Hematopoietic multipotent progenitor cell treated with erythropoietin and hydrocortisone succinate and interleukin-3 and kit ligand, for 4 days (in vitro differentiated cells): ENCODE results near the gene C17orf113.
A peak's percentile ranks its signal among the peaks of the same experiment; 100 is the strongest.

Source experiments
- DNase-seq: peaks from one replicate; pipeline ENCODE4 v3.0.0-alpha.2; 2015

C17orf113 gene

GRCh38 chr17:42050393-42051012 is at the start of gene C17orf113:
C17orf113 (minus strand) TSS chr17:42050601; CDS start chr17:42043376, 7,225 bp downstream.
- DNase-seq, result peak; percentile 81

GRCh38 chr17:42098730-42099399 is 48.5 kb upstream of the C17orf113 start:
- no peak for DNase-seq

GRCh38 chr17:42097691-42098631 is 47.6 kb upstream of the C17orf113 start, which contains the start of gene ZNF385C:
ZNF385C (minus strand) TSS chr17:42098473; CDS start chr17:42063056, 35,417 bp downstream.
- no peak for DNase-seq

DNA sequence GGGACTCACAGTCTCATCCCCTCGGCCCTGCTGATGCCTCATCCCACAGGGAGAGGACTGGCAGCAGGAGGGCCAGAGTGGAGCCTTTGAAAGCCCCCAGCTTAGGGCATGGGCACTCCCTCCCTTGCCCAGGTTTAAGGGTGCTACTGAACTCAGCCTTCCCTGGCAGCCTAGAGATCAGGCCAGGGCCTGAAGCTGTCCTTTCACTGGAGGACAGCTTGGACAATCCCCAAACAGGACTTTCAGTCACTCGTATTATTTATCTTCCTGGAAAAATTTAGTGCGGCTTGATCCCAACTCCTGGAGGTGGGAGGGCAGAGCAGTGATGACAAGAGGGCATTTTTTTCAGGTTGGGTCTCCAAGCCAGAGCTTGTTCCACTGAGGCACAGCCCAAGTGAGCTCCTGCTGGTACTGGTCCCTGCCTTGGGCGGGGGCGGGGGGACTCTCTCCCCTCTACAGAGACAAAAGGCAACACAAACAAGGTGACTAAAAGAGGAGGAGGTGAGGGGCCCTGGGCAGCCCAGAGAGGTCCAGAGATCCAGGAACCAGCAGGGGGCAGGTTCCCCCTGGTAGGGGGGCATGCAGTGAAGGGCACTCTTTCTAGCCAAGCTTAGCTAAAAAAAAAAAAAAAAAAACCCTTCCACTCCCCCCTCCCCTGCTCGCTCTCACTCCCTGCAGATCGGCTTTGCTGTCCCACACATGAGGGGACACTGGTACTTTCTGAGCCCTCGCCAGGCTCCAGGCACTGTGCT is 46.1 kb upstream of the C17orf113 start:
- DNase-seq, result no peak

GRCh38 chr17:42094375-42095069 is 44.1 kb upstream of the C17orf113 start:
- DNase-seq, result no peak

- DNase-seq, result no peak
Measured at GRCh38 chr17:42092939-42093338, 42.5 kb upstream of the C17orf113 start.

DNA sequence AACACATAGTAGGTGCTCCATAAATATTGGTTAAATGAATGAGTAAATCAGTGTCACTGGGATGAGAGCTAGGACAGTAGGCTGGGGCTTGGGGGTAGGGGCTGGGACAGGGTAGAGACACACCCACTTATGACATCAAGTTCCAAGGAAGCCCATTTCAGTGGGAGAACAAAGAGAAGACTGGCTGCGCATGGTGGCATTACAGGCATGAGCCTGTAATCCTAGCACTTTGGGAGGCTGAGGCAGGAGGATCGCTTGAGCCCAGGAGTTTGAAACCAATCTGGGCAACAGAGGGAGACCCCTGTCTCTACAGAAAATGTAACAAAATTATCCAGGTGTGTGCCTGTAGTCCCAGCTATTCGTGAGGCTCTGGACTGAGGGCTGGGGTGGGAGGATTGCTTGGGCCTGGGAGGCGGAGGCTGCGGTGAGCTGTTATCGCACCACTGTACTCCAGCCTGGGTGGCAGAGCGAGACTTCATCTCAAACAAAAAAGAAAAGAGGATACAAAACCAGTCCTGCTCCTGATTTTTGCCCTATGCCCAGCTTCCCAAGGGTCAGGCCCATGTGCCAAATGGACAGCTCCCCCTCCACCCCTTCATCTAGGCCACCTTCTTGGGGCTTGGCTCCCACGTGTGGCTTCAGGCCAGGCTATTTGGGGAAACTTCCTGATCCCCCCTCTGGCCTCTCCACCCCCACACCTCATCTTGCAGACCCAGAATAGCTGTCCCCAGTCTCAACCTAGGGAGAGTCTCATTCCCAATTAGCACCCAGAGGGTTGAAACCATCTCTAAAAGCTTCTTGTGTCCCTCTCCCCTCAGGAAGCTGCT is 40.8 kb upstream of the C17orf113 start:
- no peak for DNase-seq

DNA sequence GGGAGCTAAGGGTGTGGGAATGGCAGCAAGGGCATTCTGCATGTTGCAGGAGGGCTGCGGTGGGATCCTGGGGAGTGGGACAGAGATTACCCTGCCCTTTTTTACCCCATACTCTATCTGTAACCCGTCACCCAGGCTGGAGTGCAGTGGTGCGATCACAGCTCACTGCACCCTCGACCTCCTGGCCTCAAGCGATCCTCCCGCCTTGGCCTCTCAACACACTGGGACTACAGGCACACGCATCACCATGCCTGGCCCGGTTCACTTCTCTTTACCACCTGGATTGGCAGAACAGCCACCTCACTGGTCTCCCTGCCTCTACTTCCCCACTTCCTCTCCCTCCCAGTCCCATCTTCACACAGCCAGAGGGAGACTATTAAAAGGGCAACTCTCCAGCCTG is 38.3 kb upstream of the C17orf113 start:
- no peak for DNase-seq

DNA sequence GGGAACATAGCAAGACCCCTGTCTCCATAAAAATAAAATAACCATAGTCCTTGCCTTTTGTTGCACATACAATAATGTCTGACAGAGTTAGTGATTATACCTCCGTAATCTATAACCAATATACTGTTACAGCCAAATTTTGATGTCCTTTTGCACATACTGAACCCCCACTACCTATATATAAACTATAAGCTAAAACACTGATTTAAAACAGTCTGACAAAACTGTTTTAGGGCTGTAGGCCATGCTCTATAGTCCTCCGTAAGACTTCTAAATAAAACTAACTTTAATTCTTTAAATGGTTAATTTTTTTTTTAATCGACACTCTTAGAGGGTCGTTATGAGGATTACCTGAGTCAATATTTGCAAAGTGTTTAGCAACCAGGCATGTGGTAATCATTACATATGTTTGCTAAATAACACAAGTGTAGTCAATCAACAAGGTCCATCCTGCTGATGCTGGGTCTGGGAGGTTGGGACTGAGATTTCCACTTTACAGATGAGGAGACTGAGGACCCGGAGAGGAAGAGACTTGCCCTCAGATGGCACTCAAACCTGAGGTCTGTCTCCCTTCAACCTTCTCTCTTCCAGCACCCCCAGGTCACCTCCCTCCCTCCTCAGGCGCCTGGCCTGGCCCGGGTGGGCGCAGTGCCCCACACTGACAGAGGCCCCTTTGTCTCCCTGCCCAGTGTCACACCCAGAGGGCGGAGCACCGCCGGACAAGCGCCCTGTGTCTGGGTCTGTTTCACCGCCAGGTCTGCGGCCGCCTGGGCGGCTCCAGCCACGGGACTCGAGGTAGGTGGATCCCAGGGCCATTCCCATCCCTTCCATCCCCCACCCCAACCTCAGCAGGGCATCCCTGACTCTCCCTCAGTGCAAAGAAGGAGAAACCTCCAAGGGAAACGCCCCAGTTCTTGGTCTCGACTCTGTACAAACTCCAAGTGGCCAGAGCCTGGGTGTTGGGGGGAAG is 37.6 kb upstream of the C17orf113 start:
- DNase-seq, result no peak

- DNase-seq, result no peak
Measured at GRCh38 chr17:42087042-42087701, 36.8 kb upstream of the C17orf113 start.

- DNase-seq, result no peak
Measured at GRCh38 chr17:42081516-42082129, 31.2 kb upstream of the C17orf113 start.

GRCh38 chr17:42079541-42079940 is 29.1 kb upstream of the C17orf113 start:
- no peak for DNase-seq

DNA sequence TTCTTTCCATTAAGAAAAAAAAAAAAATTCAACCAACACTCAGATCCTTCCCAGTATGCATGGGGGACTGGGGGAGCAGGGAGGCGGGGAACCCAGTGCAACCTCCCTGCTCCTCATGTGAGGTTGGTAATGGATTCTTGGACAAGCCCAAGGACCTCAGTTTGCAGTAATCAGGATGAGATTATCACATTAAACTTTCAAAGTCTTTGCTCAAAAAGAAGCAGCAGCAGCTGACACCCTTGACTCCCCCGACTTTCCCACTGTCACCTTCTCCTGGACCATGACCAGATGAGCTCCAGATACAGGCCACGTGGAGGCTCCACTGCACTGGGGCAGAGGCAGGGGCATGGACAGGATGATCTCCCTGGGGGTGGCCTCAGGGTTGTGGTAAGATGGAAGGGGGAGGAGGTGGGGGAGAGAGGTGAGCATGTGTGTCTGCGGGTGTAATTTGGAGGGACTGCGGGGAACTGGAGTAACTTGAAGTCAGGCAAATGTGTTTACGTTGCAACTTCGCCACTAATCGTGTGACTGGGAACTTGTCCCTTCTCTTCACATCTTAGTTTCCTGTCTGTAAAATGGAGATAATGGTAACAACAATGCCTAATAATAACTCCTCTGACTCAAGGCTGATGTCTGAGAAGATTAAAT is 28.1 kb upstream of the C17orf113 start:
- DNase-seq, result peak; percentile 75

GRCh38 chr17:42077755-42078154 is 27.4 kb upstream of the C17orf113 start:
- no peak for DNase-seq

GRCh38 chr17:42076797-42077559 is 26.6 kb upstream of the C17orf113 start:
- DNase-seq, result no peak

DNA sequence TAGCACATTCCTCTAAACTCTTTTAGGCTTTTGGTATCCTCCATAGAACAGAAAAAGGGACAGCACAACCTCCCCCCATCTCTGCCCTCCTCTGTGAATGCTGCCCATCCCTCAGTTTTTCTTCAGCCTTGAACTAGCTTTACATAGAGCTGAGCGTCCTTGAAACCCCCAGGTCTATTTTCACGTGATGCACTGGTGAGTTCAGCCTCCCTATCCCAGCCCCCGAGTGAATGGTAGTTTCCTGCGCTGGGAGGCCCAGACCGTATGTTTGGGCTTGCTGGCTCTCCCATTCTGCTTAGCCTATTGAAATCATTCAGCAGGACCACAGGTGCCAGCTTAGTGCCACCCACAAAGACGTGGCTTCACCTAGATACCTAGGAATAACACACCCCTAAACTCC is 25.4 kb upstream of the C17orf113 start:
- no peak for DNase-seq
